22Rv1 (cell line): ENCODE measurements around the gene SLC23A1.

ENCODE experiments used
- CTCF ChIP-seq: fragments of 450-650 bp; IDR thresholded peaks from 2 replicates; pipeline ENCODE4 v1.5.1; 2017; ENCODE audit warnings: mild to moderate bottlenecking
- ZFX ChIP-seq: fragments of 450-650 bp; IDR thresholded peaks from 2 replicates; pipeline ENCODE4 v1.6.1; 2017; ENCODE audit warnings: antibody characterized with exemption, borderline replicate concordance

- no peak for TF ChIP-seq CTCF
- TF ChIP-seq ZFX = no peak
Measured at GRCh38 chr5:139387611-139388197, 4.6 kb upstream of the SLC23A1 start.
